Thyroid gland (tissue), 4 donors: Measurements from ENCODE around the gene TBXA2R. TPM values are rescaled to one million over a fixed set of nuclear protein-coding genes. Genes with fewer than 3 reads are reported as not detected.
A peak's percentile ranks its signal among the peaks of the same experiment; 100 is the strongest.

Experiments used
- DNase-seq, 2 donors: peaks; one replicate each; pipeline ENCODE4 v3.0.0-alpha.2; 2019
- H3K27ac ChIP-seq, 3 donors: fragments of 200-600 bp; sonication (generic); 1 replicate in 2 of 3; 2 replicates in 1 of 3; pipeline ENCODE4 v1.5.1; 2016 to 2019; ENCODE audit warnings: mild to moderate bottlenecking in 1 of 3, moderate library complexity in 1 of 3
- H3K27me3 ChIP-seq: fragments of 200-600 bp; sonication (generic); one replicate; pipeline ENCODE4 v1.5.1; 2019
- H3K36me3 ChIP-seq, 2 donors: fragments of 200-600 bp; sonication (generic); one replicate each; pipeline ENCODE4 v1.5.1; 2016 to 2019
- H3K4me1 ChIP-seq, 2 donors: fragments of 200-600 bp; sonication (generic); one replicate each; pipeline ENCODE4 v1.5.1; 2017 to 2019
- H3K4me3 ChIP-seq, 3 donors: fragments of 200-600 bp; sonication (generic); replicated peaks in 1 of 3; 1 replicate in 2 of 3; 2 replicates in 1 of 3; pipeline ENCODE4 v1.5.1; 2016; ENCODE audit warnings: mild to moderate bottlenecking in 1 of 3
- H3K9me3 ChIP-seq: fragments of 200-600 bp; sonication (generic); one replicate; pipeline ENCODE4 v1.5.1; 2017
- POLR2A ChIP-seq, 2 donors: fragments of 450-650 bp; IDR thresholded peaks; one replicate each; pipeline ENCODE4 v1.6.1; 2017; ENCODE audit warnings: antibody characterized with exemption in 2 of 2, mild to moderate bottlenecking in 2 of 2, moderate library complexity in 1 of 2
- whole genome bisulfite sequencing, 2 donors: methylation state at CpG; one replicate each; pipeline ENCODE4 v1.1.5; 2017; 5-methylcytosine and 5-hydroxymethylcytosine counted together
- intact Hi-C: fragments of 100-400 bp; cut with DNase I; formaldehyde crosslinking; loops from one replicate; pipeline ENCODE4 v1.15.1; 2023
- total RNA-seq, 4 donors: library from RNA; depleted of rRNA; stranded (reverse); fragments of >200 nt; gene quantifications; one replicate each; pipeline ENCODE4 v1.2.3, GENCODE V29; 2016
- TF ChIP-seq, protein P1 (sequence below), 6 experiments: fragments of 200-600 bp in 3 of 6; fragments of 450-650 bp in 3 of 6; sonication (generic) in 3 of 6; IDR thresholded peaks; one replicate each; pipeline ENCODE4 v1.5.1; 2016 to 2019; ENCODE audit warnings: antibody characterized with exemption in 6 of 6, mild to moderate bottlenecking in 2 of 6, inconsistent platforms in 1 of 6, moderate library complexity in 1 of 6

The TBXA2R gene
- total RNA-seq, 4 donors from 2014 or later, result 0.40 to 2.1 (median 1.3) TPM

- Histone ChIP-seq H3K36me3 (no peaks in the 10 kb centered on the region), H3K4me1 (peaks cover 4 to 11% of the 10 kb centered on the region in 2 donors), H3K4me3 (no peak overlapping the region), H3K27me3 (peaks cover 1% of the 10 kb centered on the region), H3K9me3 (no peaks in the 10 kb centered on the region), H3K27ac (no peak overlapping the region)
- no peak for TF ChIP-seq POLR2A (IDR thresholded peaks at IDR 0.05)
- TF ChIP-seq, protein P1, sequence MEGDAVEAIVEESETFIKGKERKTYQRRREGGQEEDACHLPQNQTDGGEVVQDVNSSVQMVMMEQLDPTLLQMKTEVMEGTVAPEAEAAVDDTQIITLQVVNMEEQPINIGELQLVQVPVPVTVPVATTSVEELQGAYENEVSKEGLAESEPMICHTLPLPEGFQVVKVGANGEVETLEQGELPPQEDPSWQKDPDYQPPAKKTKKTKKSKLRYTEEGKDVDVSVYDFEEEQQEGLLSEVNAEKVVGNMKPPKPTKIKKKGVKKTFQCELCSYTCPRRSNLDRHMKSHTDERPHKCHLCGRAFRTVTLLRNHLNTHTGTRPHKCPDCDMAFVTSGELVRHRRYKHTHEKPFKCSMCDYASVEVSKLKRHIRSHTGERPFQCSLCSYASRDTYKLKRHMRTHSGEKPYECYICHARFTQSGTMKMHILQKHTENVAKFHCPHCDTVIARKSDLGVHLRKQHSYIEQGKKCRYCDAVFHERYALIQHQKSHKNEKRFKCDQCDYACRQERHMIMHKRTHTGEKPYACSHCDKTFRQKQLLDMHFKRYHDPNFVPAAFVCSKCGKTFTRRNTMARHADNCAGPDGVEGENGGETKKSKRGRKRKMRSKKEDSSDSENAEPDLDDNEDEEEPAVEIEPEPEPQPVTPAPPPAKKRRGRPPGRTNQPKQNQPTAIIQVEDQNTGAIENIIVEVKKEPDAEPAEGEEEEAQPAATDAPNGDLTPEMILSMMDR (IDR thresholded peaks at IDR 0.05), result no peak
- no peak for DNase-seq
- intact Hi-C loops, result no loop called here
- 88 to 100% methylated on average over 4 to 8 of the region's 8 CpGs for WGBS, 2 donors
These were observed 15.6 kb downstream of the TBXA2R start for GRCh38 chr19:3590991-3591659.

DNA sequence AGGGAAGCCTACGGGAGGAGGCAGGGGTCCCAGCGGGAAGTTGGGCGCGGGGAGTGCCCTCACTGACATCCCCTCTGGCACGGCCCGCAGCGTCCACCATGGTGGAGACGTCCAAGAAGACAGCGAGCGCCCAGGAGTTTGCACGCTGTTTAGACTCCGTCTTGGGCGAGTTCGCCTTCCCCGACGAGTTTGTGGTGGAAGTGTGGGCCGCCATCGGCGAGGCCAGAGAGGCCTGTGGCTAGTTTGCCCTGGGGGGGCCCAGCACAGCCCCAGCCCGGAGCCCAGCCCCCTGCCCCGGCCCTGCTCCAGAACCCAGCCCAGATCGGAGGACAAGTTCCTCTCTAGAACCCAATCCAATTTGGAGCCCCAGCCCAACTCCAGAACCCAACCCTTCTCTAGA lies 16.7 kb downstream of the TBXA2R start:
- no peak overlapping the region for H3K27ac ChIP-seq
- WGBS, 2 donors, result 93 to 95% methylated on average over 19 to 20 of the region's 22 CpGs
- no peak for DNase-seq
- peaks cover 4 to 21% of the 10 kb centered on the region in 2 donors for H3K4me1 ChIP-seq
- H3K4me3 ChIP-seq, result no peak overlapping the region
- H3K9me3 ChIP-seq, result no peaks in the 10 kb centered on the region
- H3K27me3 ChIP-seq, result peaks cover 7% of the 10 kb centered on the region
- intact Hi-C loops, result no loop called here
- TF ChIP-seq POLR2A (IDR thresholded peaks at IDR 0.05), result no peak
- TF ChIP-seq, protein P1 (IDR thresholded peaks at IDR 0.05), result no peak
- H3K36me3 ChIP-seq, result no peaks in the 10 kb centered on the region

- no peak for TF ChIP-seq POLR2A (IDR thresholded peaks at IDR 0.05)
- TF ChIP-seq, protein P1 (IDR thresholded peaks at IDR 0.05), result no peak
- H3K27ac ChIP-seq, result no peak overlapping the region
- H3K4me3 ChIP-seq, result no peak overlapping the region
- peaks cover 7% of the 10 kb centered on the region for H3K27me3 ChIP-seq
- H3K36me3 ChIP-seq, result no peaks in the 10 kb centered on the region
- H3K4me1 ChIP-seq, result peaks cover 4 to 21% of the 10 kb centered on the region in 2 donors
- intact Hi-C loops, result no loop called here
- H3K9me3 ChIP-seq, result no peaks in the 10 kb centered on the region
- WGBS, 2 donors, result 81 to 87% methylated on average over 9 to 11 of the region's 11 CpGs
- no peak for DNase-seq
These were observed 17.2 kb downstream of the TBXA2R start for GRCh38 chr19:3589439-3589838.

DNA sequence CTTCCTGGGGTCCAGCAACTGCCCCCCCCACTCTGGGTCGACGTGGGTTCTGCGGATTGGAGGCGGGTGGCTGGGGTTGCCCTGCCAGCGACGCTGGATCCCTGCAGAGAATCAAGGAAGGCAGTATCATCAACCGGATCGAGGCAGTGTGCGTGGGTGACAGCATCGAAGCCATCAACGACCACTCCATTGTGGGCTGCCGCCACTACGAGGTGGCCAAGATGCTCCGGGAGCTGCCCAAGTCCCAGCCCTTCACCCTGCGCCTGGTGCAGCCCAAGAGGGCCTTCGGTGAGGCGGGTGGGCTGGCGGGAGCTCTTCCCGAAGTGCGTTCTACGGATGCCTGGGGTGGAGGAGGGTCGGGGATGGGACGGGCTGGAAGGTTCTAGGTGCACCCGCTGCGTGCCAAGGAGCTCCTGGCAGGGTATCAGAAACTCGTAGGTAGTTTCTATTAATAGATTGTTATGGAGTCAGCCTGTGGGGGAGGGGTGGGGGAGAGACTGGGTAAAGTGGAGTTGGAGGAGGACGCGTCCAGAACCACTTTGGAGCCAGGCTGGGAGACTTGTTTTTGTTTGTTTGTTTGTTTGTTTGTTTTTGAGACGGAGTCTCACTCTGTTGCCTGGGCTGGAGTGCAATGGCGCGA lies 19.8 kb downstream of the TBXA2R start:
- H3K4me3 ChIP-seq, result no peak overlapping the region
- intact Hi-C loops, result no loop called here
- peaks cover 7% of the 10 kb centered on the region for H3K27me3 ChIP-seq
- TF ChIP-seq, protein P1 (IDR thresholded peaks at IDR 0.05), result no peak
- TF ChIP-seq POLR2A (IDR thresholded peaks at IDR 0.05), result no peak
- H3K36me3 ChIP-seq, result no peaks in the 10 kb centered on the region
- no peak overlapping the region for H3K27ac ChIP-seq
- H3K9me3 ChIP-seq, result no peaks in the 10 kb centered on the region
- peak; percentile 84 to 86 for DNase-seq
- H3K4me1 ChIP-seq, result peaks cover 4 to 21% of the 10 kb centered on the region in 2 donors
- WGBS, 2 donors, result 52 to 58% methylated on average over 11 to 20 of the region's 31 CpGs

- no peak for DNase-seq
- 27 to 33% methylated on average over 6 to 12 of the region's 16 CpGs for WGBS, 2 donors
- Histone ChIP-seq H3K27ac (no peak overlapping the region), H3K4me1 (peaks cover 4 to 21% of the 10 kb centered on the region in 2 donors), H3K36me3 (no peaks in the 10 kb centered on the region), H3K27me3 (peaks cover 7% of the 10 kb centered on the region), H3K9me3 (no peaks in the 10 kb centered on the region), H3K4me3 (peak overlapping the region in 1 of 3 donors; percentile 28)
- intact Hi-C loops, result no loop called here
- TF ChIP-seq, protein P1 (IDR thresholded peaks at IDR 0.05), result peak in 3 of 6 experiments; percentile 6 to 43 (median 13)
- no peak for TF ChIP-seq POLR2A (IDR thresholded peaks at IDR 0.05)
These were observed 20.5 kb downstream of the TBXA2R start for GRCh38 chr19:3586127-3586626.
